Measurements from ENCODE around the gene PTPN13. TPM values are rescaled to one million over a fixed set of nuclear protein-coding genes. Genes with fewer than 3 reads are reported as not detected.

PTPN13 gene
- total RNA-seq, 2 experiments from 2014 or later, result 3.9 to 4.1 TPM

GRCh38 chr4:86586626-86587380 is 7.3 kb upstream of the PTPN13 start:
- Histone ChIP-seq H3K36me3 (ENCODE audit: insufficient read depth, low read length) (no peaks in the 10 kb centered on the region), H3K27ac (ENCODE audit: low read depth in 1 of 2, low read length in 2 of 2) (no peak overlapping the region), H3K9me3 (ENCODE audit: control insufficient read depth in 1 of 2, insufficient read depth in 1 of 2, low read length in 2 of 2) (peaks cover 0 to 3% of the 10 kb centered on the region in 2 experiments), H3K27me3 (ENCODE audit: control insufficient read depth in 1 of 2, insufficient read depth in 2 of 2, low read length in 2 of 2) (no peaks in the 10 kb centered on the region), H3K4me3 (ENCODE audit: low read length) (no peak overlapping the region), H3K4me1 (ENCODE audit: insufficient read depth, low read length) (no peaks in the 10 kb centered on the region)
- Mint-ChIP-seq H3K4me1 (ENCODE audit: low read depth) (no peaks in the 10 kb centered on the region), H3K27me3 (peaks cover 7% of the 10 kb centered on the region), H3K27ac (no peak overlapping the region), H3K9me3 (no peaks in the 10 kb centered on the region), H3K36me3 (ENCODE audit: low read depth) (no peaks in the 10 kb centered on the region), H3K4me3 (no peak overlapping the region)
- intact Hi-C loops (cut with DNase I, micrococcal nuclease), result no loop called here
- ATAC-seq (ENCODE audit: poor library complexity) (no peak), DNase-seq (no peak)
- POLR2A ChIA-PET, result no interaction called here
- TF ChIP-seq CTCF (IDR thresholded peaks at IDR 0.05), result no peak
- CTCF ChIA-PET, result no interaction called here

GRCh38 chr4:86587381-86588140 is 6.6 kb upstream of the PTPN13 start:
- no peak overlapping the region for H3K27ac ChIP-seq (ENCODE audit: low read depth in 1 of 2, low read length in 2 of 2)
- Mint-ChIP-seq H3K4me3 (no peak overlapping the region), H3K27me3 (peaks cover 12% of the 10 kb centered on the region), H3K36me3 (ENCODE audit: low read depth) (no peaks in the 10 kb centered on the region), H3K27ac (no peak overlapping the region), H3K4me1 (ENCODE audit: low read depth) (no peaks in the 10 kb centered on the region), H3K9me3 (no peaks in the 10 kb centered on the region)
- DNase-seq (no peak), ATAC-seq (ENCODE audit: poor library complexity) (no peak)
- H3K4me1 ChIP-seq (ENCODE audit: insufficient read depth, low read length), result no peaks in the 10 kb centered on the region
- no peaks in the 10 kb centered on the region for H3K36me3 ChIP-seq (ENCODE audit: insufficient read depth, low read length)
- ChIA-PET POLR2A (no interaction called here), CTCF (interaction anchor here (0.7 kb wide), 1 partner anchor 19 kb away, joined by 3 read pairs; no protein-coding TSS in a partner anchor)
- peaks cover 0 to 3% of the 10 kb centered on the region in 2 experiments for H3K9me3 ChIP-seq (ENCODE audit: control insufficient read depth in 1 of 2, insufficient read depth in 1 of 2, low read length in 2 of 2)
- no peak for TF ChIP-seq CTCF (IDR thresholded peaks at IDR 0.05)
- intact Hi-C loops (cut with DNase I, micrococcal nuclease), result no loop called here
- peaks cover 0 to 6% of the 10 kb centered on the region in 2 experiments for H3K27me3 ChIP-seq (ENCODE audit: control insufficient read depth in 1 of 2, insufficient read depth in 2 of 2, low read length in 2 of 2)
- no peak overlapping the region for H3K4me3 ChIP-seq (ENCODE audit: low read length)

- H3K9me3 ChIP-seq (ENCODE audit: control insufficient read depth in 1 of 2, insufficient read depth in 1 of 2, low read length in 2 of 2), result peaks cover 0 to 9% of the 10 kb centered on the region in 2 experiments
- intact Hi-C loops (cut with DNase I, micrococcal nuclease), result no loop called here
These were observed 1.4 kb upstream of the PTPN13 start for GRCh38 chr4:86592553-86593249.

More at GRCh38 chr4:86592553-86593249, 1.4 kb upstream of the PTPN13 start:
- H3K27ac ChIP-seq (ENCODE audit: low read depth in 1 of 2, low read length in 2 of 2), result no peak overlapping the region
- no peak for TF ChIP-seq CTCF (IDR thresholded peaks at IDR 0.05)
- peaks cover 12% of the 10 kb centered on the region for H3K4me1 ChIP-seq (ENCODE audit: insufficient read depth, low read length)
- POLR2A ChIA-PET, result interaction anchor here (1.3 kb wide), 1 partner anchor 16 kb away, joined by 3 read pairs; no protein-coding TSS in a partner anchor
- ATAC-seq (ENCODE audit: poor library complexity) (no peak), DNase-seq (no peak)
- H3K36me3 ChIP-seq (ENCODE audit: insufficient read depth, low read length), result no peaks in the 10 kb centered on the region
- peaks cover 9 to 54% of the 10 kb centered on the region in 2 experiments for H3K27me3 ChIP-seq (ENCODE audit: control insufficient read depth in 1 of 2, insufficient read depth in 2 of 2, low read length in 2 of 2)
- H3K27ac Mint-ChIP-seq, result no peak overlapping the region
- H3K9me3 Mint-ChIP-seq, result no peaks in the 10 kb centered on the region
- H3K4me1 Mint-ChIP-seq (ENCODE audit: low read depth), result peaks cover 19% of the 10 kb centered on the region
- peak overlapping the region; percentile 89 for H3K4me3 Mint-ChIP-seq
- H3K36me3 Mint-ChIP-seq (ENCODE audit: low read depth), result no peaks in the 10 kb centered on the region
- H3K4me3 ChIP-seq (ENCODE audit: low read length), result no peak overlapping the region
- H3K27me3 Mint-ChIP-seq, result peaks cover 48% of the 10 kb centered on the region
- CTCF ChIA-PET, result no interaction called here

All from CD4-positive, alpha-beta T cell (primary cell).